Right atrium auricular region (tissue), 2 donors: ENCODE results near the gene G0S2. TPM values are rescaled to one million over a fixed set of nuclear protein-coding genes. Genes with fewer than 3 reads are reported as not detected.
"Not testable (repeated sequence)": the region's sequence is repeated elsewhere in the genome, so short reads cannot be mapped to it uniquely, and the experiment has no call there.

Experiments
- DNase-seq: peaks from one replicate; pipeline ENCODE4 v3.0.0-alpha.2; 2019; ENCODE audit warnings: low spot score
- H3K27ac ChIP-seq, 2 donors: fragments of 200-600 bp; sonication (generic); 1 replicate in 1 of 2; 2 replicates in 1 of 2; pipeline ENCODE4 v1.5.1; 2016 to 2019
- H3K27me3 ChIP-seq, 2 donors: fragments of 200-600 bp; sonication (generic); one replicate each; pipeline versions ENCODE4 v1.5.1 to v1.6.0; 2017 to 2019
- H3K36me3 ChIP-seq: fragments of 200-600 bp; sonication (generic); one replicate; pipeline ENCODE4 v1.5.1; 2016
- H3K4me1 ChIP-seq, 2 donors: fragments of 200-600 bp; sonication (generic); one replicate each; pipeline versions ENCODE4 v1.5.1 to v1.6.0; 2017 to 2019
- H3K4me3 ChIP-seq, 2 donors: fragments of 200-600 bp; sonication (generic); 1 replicate in 1 of 2; 2 replicates in 1 of 2; pipeline ENCODE4 v1.5.1; 2017 to 2019; ENCODE audit warnings: mild to moderate bottlenecking in 1 of 2, moderate library complexity in 1 of 2
- H3K9me3 ChIP-seq, 2 donors: fragments of 200-600 bp; sonication (generic); one replicate each; pipeline ENCODE4 v1.5.1; 2019
- total RNA-seq, 2 donors: library from RNA; depleted of rRNA; stranded (reverse); fragments of >200 nt; gene quantifications; one replicate each; pipeline ENCODE4 v1.1.0, GENCODE V29; 2016
- TF ChIP-seq, protein P1 (sequence below), 2 donors: fragments of 200-600 bp; sonication (generic); IDR thresholded peaks; one replicate each; pipeline ENCODE4 v1.5.1; 2019; ENCODE audit warnings: antibody characterized with exemption in 2 of 2

G0S2 gene
- total RNA-seq, 2 donors from 2014 or later, result 212 to 299 TPM

DNA sequence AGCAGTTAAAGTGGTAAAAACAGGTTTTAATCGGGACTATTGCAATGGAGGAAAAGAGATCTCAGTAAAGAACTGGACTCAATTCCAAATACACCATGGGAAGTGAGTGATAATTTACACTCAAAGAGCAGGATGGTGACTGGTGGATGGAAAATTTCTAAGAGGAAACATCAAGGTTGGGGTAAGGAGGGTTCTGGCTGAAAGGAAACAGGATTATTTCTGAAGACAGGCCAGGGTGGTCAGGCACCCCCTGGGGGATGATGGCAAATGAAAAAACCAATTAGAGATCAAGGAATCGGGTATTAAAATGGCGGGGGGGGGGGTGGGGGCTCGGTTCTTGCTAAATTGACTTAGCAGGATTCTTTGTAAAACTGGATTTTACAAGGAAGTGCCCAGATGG lies 17.1 kb downstream of the G0S2 start:
- no peaks in the 10 kb centered on the region for H3K27me3 ChIP-seq
- TF ChIP-seq, protein P1, sequence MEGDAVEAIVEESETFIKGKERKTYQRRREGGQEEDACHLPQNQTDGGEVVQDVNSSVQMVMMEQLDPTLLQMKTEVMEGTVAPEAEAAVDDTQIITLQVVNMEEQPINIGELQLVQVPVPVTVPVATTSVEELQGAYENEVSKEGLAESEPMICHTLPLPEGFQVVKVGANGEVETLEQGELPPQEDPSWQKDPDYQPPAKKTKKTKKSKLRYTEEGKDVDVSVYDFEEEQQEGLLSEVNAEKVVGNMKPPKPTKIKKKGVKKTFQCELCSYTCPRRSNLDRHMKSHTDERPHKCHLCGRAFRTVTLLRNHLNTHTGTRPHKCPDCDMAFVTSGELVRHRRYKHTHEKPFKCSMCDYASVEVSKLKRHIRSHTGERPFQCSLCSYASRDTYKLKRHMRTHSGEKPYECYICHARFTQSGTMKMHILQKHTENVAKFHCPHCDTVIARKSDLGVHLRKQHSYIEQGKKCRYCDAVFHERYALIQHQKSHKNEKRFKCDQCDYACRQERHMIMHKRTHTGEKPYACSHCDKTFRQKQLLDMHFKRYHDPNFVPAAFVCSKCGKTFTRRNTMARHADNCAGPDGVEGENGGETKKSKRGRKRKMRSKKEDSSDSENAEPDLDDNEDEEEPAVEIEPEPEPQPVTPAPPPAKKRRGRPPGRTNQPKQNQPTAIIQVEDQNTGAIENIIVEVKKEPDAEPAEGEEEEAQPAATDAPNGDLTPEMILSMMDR (IDR thresholded peaks at IDR 0.05), result no peak
- H3K27ac ChIP-seq, result peak overlapping the region; percentile 14 to 48
- no peaks in the 10 kb centered on the region for H3K36me3 ChIP-seq
- H3K9me3 ChIP-seq, result no peaks in the 10 kb centered on the region
- H3K4me3 ChIP-seq, result no peak overlapping the region
- DNase-seq, result no peak
- peaks cover 0 to 34% of the 10 kb centered on the region in 2 donors for H3K4me1 ChIP-seq

DNA sequence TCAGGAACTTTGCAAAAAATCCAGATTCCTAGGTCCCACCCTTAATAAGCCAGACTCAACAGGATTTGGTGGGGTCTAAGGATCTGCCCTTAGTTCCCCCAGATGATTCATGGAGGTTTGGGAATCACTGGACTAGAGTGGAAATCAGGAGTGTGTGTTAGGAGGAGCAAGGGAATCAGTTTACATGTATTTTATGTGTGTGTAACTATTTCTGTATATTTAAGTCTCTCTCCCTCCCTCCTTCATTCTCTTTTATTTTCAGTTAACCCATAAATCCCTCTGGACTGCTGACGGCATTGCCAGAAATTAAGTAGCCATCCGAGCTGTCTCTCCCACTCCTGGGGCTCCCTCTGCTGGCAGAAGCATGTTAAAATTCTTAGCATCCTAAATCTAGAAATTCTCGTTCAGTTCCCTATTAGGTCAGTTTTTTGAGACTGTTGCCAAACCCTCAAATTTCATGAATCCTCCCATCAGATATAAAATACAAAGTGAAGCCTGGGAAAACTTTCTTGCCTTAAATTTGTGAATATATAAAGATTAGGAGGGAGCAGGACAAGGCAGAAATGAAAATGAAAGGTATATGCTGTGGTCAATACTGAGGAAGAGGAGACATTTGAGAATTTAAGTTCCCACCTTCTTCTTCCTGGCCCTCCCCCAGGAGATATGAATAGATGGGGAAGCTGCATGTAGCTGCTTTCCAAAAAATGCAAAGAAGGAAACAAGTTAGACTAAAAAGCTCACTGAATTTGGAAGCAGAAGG lies 17.7 kb downstream of the G0S2 start:
- no peak for DNase-seq
- Histone ChIP-seq H3K9me3 (no peaks in the 10 kb centered on the region), H3K36me3 (no peaks in the 10 kb centered on the region), H3K27me3 (no peaks in the 10 kb centered on the region), H3K27ac (peak overlapping the region; percentile 14 to 48), H3K4me1 (peaks cover 0 to 30% of the 10 kb centered on the region in 2 donors), H3K4me3 (no peak overlapping the region)
- TF ChIP-seq, protein P1 (IDR thresholded peaks at IDR 0.05), result peak; percentile 71 to 87

DNA sequence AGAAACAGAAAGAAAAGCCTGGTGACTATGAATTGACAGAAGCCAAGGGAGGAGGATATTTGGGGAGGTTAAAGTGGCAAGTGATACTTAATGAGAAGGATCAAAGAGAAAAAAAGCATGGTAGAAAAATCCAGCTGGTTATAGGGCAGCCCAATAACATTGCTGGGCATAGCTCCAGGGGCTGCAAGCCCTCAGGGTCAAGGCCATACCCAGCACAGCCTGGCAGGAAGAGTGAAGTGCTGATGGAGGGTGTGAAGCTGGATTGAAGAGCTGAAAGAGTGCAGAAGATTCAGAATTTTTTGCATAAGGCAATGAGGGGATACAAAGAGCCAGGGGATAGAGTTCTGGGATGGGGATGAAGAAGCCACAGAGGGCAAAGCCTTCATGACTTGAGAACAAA lies 21.5 kb downstream of the G0S2 start:
- H3K27ac ChIP-seq, result no peak overlapping the region
- H3K4me3 ChIP-seq, result no peak overlapping the region
- H3K4me1 ChIP-seq, result peaks cover 0 to 17% of the 10 kb centered on the region in 2 donors
- no peaks in the 10 kb centered on the region for H3K9me3 ChIP-seq
- H3K27me3 ChIP-seq, result no peaks in the 10 kb centered on the region
- no peaks in the 10 kb centered on the region for H3K36me3 ChIP-seq
- DNase-seq, result no peak
- TF ChIP-seq, protein P1 (IDR thresholded peaks at IDR 0.05), result no peak

DNA sequence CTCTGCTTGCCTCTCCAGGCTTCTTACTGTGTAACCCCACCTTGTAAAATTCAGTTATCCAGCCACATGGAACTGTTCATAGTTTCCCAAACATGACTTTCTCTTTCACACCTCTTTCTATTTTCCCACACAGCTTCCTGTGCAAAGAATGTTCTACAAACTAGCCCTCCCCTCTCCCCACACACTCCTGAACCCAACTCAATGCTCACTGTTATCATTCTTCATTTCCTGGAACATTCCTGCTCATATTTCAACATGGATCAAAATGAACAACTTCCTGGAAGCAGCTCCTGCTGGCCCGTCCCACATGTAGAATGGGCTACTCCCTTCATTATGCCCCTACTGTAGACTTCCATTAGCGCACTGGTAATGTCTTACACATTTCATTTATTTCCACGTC lies 21.9 kb downstream of the G0S2 start:
- Histone ChIP-seq H3K27ac (no peak overlapping the region), H3K36me3 (no peaks in the 10 kb centered on the region), H3K9me3 (no peaks in the 10 kb centered on the region), H3K4me1 (peaks cover 0 to 17% of the 10 kb centered on the region in 2 donors), H3K27me3 (no peaks in the 10 kb centered on the region), H3K4me3 (no peak overlapping the region)
- no peak for DNase-seq
- TF ChIP-seq, protein P1 (IDR thresholded peaks at IDR 0.05), result no peak

DNA sequence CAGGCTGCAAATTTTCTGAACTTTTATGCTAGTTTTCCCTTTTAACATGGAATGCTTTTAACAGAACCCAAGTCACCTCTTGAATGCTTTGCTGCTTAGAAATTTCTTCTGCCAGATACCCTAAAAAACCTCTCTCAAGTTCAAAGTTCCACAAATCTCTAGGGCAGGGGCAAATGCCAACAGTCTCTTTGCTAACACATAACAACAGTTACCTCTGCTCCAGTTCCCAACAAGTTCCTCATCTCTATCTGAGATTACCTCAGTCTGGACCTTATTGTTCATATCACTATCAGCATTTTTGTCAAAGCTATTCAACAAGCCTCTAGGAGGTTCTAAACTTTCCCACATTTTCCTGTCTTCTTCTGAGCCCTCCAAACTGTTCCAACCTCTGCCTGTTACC lies 25.5 kb downstream of the G0S2 start:
- H3K36me3 ChIP-seq, H3K27ac ChIP-seq, DNase-seq, H3K27me3 ChIP-seq, H3K4me3 ChIP-seq, H3K9me3 ChIP-seq: not testable (repeated sequence)
- peaks cover 0 to 22% of the 10 kb centered on the region in 2 donors for H3K4me1 ChIP-seq

DNA sequence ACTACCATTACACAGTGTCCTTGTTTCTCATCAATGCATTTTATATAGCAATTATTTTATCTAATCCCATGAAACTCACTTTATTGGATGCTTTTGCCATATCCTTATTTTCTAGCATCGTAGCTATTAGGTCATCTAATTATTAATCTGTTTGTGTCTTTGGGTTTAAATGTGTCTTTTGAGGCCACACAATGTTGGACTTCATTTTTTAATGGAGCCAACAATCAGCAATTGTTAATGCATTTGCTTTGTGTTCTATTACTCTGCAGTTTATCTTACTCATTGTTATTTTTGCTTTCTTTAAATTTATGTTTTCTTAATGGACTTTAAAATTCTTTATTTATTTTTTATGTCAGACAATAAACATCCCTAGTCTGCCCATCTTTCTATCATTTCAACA lies 27.6 kb downstream of the G0S2 start:
- no peak for DNase-seq
- H3K9me3 ChIP-seq, result no peaks in the 10 kb centered on the region
- TF ChIP-seq, protein P1 (IDR thresholded peaks at IDR 0.05), result no peak
- H3K36me3 ChIP-seq, result no peaks in the 10 kb centered on the region
- H3K27me3 ChIP-seq, result no peaks in the 10 kb centered on the region
- peaks cover 0 to 15% of the 10 kb centered on the region in 2 donors for H3K4me1 ChIP-seq
- H3K27ac ChIP-seq, result no peak overlapping the region
- H3K4me3 ChIP-seq, result no peak overlapping the region
